Stimulated activated CD4-positive, alpha-beta T cell treated with anti-CD3 and anti-CD28 coated beads, Interleukin-12 subunit alpha, Interleukin-12 subunit beta, amount 100 ng/mL, for 24 hours (primary cell): ENCODE measurements around the gene MEGF11.

ENCODE experiments used
- DNase-seq, 2 experiments: peaks; one replicate each; pipeline ENCODE4 v3.0.0-alpha.2; 2020; ENCODE audit warnings: low read depth in 2 of 2

MEGF11 gene

DNA sequence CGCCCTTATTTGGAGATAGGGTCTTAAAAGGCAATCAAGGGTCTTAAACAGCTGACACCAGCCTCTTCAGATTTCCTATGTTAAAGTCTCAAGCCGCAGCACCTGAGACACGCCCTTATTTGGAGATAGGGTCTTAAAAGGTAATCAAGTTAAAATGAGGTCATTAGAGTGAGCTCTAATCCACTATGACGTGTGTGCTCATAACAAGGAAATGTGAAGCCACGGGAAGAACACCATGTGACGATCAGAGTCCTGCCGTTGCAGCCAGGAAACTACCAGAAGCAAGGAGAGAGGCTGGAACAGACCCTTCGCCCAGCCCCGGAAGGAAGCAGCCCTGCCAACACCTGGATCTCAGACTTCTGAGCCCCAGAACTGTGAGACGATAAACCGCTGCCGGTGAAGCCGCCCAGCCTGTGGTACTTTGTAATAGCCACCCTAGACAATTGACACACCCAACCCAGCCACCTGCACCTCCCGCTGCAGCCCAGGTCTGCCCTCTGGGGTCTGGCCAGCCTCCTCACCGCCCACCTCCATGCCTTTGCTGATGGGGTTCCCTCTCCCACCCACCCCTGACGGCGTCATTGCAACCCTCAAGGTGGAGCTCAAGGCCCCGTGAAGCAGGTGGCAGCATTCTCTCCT lies 137.9 kb downstream of the MEGF11 start:
- no peak for DNase-seq

GRCh38 chr15:66114863-66115425 lies 138.6 kb downstream of the MEGF11 start:
- DNase-seq: no peak

GRCh38 chr15:66112388-66112787 lies 141.2 kb downstream of the MEGF11 start:
- DNase-seq: no peak

- no peak for DNase-seq
Measured at GRCh38 chr15:66111363-66111762, 142.2 kb downstream of the MEGF11 start.

DNA sequence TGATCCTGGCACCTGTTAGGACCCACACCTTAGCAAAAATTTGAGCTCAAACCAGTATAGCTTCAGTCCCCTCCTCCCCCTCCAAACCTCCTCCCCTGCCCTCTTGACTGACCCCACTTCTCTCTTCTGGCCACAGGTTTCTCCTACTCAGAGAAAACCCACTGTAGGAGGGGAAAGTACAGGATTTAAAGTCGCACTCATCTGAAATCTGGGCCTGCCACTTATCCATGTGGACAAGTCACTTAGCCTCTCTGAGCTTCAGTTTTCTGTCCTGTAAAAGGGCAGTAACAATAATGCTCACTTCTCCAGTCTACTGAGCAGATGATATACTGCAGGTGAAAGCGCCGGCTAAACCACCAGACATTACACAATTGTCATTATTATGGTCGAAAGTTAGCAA lies 142.7 kb downstream of the MEGF11 start:
- DNase-seq: no peak

- DNase-seq: no peak
Measured at GRCh38 chr15:66109826-66110225, 143.7 kb downstream of the MEGF11 start.

GRCh38 chr15:66108483-66109265 lies 144.9 kb downstream of the MEGF11 start:
- no peak for DNase-seq

GRCh38 chr15:66107070-66107469 lies 146.5 kb downstream of the MEGF11 start:
- no peak for DNase-seq

DNA sequence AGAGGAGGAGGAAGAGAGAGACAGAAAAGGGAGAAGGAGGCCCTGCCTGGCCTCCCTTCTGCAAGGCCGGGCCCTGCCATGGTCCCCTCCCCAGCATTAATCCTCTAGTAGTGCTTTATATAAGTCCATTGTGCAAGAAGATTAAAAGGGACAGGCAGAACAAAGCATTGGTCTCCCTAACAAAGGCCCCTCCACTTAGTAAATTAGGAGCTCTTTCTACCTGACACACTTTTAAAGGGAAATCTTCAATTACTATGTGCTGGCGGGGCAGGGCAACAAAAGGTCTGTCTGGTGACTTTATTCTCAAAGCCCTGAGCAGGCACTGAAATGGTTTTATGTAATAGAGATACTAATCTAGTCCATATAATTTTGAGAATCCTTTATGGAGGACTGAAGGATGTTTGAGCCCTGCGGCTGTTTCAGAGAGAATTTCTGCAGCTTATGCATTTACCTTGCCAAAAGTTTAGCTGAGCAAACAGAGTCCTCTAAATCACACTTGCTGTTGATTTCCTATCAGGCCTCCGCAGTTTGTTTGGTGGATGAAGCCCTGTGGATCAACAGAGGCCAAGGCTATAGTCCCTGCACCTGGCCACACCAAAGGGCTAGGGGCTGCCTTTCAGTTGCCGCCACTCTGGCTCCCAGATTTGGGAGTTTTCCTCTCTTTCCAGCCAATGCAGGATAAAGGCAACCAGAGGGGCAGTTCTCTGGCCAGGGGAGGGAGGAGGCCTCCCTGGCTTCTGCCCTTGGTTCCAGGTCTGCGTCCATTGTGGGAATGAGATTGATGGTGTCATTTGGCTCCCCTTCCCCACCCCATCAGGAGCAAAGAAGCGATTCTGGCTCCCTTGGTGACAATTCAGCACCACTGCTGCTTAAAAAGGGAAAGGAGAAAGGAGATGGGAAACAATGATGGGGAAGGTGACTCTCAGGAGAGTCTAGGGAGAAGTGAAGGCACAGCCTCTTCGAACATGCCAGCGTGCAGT lies 148.0 kb downstream of the MEGF11 start:
- DNase-seq: no peak

- no peak for DNase-seq
Measured at GRCh38 chr15:66103293-66103590, 150.3 kb downstream of the MEGF11 start.

DNA sequence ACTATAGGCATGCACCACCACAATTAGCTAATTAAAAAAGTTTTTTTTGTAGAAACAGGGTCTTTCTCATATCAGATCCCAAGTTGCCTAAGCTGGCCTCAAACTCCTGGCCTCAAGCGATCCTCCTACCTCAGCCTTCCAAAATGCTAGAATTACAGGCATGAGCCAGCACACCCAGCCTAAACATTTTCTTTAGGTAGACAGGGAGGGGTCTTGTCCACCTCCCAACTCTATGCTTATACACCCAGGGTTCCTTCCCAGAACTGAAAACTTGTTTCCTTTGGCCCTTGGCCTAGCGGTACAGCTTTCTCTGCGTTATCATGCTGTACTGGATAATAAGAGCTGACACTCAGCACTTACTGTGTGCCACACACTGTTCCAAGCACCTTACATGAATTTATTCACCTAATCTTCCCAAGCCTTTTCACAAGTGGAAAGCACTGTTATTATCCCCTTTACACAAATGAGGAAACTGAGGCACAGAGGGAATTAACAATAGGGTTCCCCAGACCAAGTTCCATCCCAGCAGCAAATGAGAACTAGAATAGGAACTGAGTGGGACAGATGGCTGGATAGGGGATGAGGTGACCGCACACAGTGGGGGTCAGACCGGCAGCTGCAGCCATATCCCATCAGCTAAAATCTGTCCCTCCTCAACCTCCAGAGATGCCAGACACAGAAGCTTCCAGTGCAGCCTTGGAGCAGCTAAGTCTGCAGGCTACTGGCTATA lies 150.8 kb downstream of the MEGF11 start:
- DNase-seq: no peak

- DNase-seq: no peak
Measured at GRCh38 chr15:66101715-66102395, 151.7 kb downstream of the MEGF11 start.

- no peak for DNase-seq
Measured at GRCh38 chr15:66100761-66101160, 152.8 kb downstream of the MEGF11 start.

DNA sequence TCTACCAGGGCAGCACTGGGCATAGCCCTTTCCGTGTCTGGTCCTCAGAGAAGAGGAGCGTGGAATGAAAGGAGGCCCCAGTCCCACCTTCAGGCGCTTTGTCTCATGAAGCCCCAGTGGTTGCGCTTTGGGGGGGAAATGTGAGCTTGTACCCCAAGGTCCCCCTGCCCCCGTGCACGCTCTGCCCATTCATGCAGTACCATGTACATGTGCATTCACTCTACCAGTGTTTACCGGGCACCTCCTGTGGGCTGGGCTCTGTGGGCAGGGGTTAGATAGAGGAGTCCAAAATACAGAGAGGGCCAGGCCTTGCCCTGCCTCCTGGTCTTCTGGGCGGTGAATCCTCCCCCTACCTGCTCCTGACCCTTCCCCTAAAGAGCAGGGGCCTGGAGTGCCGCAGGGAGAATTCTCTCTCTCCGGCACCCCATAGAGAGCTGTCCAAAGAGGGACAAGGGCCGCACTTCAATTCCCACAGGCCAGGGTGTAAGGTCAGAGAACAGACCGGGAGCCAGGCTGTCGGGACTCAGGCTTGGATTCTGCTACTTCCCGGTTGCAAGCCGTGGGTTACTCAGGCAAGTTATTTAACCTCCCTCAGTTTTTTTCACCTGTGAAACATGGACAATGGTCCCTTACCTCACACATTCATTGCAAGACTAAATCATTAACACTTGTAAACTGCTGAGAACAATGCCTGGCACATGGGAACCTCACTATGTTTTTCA lies 153.4 kb downstream of the MEGF11 start:
- DNase-seq: no peak

GRCh38 chr15:66098022-66098363 lies 155.6 kb downstream of the MEGF11 start:
- no peak for DNase-seq

DNA sequence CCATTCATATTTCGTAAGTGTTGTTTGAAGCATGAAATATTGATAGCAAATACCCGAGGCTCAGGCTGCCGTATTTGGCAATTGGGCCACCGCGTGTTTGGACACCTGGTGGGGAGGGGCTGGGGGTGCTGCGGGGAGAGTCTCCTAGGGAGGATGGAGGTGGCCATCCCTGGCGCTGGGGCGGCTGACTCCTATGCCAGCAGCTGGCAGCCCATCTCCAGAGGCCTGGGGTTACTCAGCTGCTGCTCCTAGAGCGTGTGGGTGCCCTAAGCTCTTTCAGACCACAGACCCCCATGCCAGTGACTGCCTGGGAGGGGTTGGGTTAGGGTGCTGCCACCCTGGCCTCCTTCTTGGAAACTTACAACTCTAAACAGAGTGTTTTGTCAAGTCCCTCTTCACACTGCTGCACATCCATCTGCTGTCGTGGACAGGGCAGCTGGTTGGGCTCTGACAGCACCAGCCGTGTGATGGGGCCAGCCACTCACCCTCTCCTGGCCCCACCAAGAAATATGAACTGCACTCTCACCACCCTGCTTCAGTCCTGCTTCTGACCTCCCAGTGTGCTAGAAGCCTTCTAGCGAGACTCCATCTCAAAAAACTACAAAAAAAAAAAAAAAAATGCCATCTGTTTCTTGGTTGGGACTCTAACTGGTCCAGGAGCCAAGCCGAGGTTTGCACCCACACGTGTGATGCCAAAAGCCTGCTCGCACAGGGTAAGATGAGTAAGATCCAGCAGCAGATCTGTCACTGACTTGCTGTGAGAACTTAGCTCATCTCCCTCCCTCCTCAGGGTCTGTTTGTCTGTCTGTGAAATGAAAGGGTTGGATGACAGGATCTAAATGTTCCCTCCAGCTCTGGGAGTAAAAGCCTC lies 156.2 kb downstream of the MEGF11 start:
- DNase-seq: no peak

GRCh38 chr15:66096688-66097058 lies 156.9 kb downstream of the MEGF11 start:
- no peak for DNase-seq

DNA sequence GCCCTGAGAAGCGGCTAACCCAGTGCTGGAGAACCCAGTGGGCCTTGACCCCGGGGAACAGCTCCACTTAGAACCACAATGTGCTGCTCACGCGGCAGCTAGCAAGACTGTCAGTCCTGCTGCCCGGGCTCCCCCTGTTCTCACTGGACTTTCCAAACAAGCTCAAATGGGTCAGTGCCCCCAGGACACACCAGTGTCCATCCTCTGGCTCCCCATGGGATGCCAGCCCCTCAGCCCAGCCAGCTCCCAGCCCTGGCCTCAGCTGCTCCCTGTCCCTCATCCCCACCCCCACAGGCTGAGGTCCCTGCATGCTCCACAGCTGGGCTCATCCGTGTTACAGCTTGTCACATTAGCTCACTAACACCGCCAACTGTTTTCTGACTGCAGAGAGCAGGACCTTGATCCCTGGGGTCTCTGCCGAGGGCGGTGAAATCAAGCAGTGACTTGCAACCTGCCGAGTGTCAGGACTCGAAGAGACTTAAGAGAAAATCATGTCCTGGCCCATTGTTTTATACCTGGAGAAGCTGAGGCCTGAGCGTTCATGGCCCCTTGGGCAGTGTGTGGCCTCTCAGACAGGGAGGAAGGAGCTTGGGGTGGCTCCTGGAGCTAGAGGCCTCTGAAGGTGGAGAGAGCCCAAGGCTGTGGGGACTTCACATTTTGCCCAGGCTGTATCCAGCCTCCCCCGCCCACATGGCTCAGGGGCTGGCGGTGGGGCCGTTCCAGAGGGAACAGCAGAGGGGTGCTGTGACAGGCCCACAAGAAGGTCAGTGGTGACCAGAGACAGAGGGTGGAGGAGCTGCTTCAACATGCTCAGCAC lies 157.5 kb downstream of the MEGF11 start:
- DNase-seq: no peak

GRCh38 chr15:66094331-66094730 lies 159.2 kb downstream of the MEGF11 start:
- no peak for DNase-seq
